Fibroblast of skin of left biceps (primary cell): ENCODE results near the gene LPCAT2.

ENCODE experiments used
- DNase-seq, 2 experiments: peaks; one replicate each; pipeline ENCODE4 v3.0.0-alpha.2; 2013; ENCODE audit warnings: low read depth in 2 of 2

The LPCAT2 gene

DNA sequence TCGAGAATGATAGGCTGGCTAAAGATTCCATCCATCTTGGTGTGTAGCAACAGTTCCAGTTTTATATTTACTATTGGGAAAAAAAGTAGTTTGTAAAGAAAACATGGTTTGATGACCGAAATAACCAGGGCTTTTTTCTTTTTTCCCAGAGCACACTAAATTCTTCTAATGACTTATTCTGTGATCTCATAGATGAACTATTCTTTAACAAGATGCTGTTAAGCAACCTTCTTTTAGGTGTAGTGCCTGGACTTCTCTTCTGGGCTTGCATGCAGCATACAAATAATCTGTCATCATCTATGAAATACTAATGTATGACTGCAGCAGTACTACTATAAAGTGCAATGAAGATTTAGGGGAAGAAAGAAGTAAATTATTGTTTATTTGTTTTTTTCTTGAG, 46.6 kb downstream of the LPCAT2 start:
- no peak for DNase-seq

DNA sequence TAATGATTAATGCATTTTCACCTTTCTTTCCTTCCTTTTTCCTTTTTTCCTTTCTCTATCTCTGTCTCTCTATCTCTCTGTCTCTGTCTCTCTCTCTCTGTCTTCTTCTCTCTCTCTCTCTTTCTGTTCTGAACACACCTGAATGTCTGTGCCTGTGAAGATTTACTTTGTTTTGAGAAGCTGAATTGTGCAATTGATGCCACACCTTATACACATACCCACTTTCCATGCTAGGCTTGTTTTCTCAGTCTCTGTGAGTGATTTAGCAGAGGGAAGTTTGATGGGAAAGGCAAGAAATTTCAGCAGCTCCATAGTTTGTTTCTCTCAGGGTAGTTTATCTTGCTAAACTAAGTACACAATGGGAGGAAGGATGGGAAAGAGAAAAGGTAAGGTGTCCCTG, 48.3 kb downstream of the LPCAT2 start:
- no peak for DNase-seq

DNA sequence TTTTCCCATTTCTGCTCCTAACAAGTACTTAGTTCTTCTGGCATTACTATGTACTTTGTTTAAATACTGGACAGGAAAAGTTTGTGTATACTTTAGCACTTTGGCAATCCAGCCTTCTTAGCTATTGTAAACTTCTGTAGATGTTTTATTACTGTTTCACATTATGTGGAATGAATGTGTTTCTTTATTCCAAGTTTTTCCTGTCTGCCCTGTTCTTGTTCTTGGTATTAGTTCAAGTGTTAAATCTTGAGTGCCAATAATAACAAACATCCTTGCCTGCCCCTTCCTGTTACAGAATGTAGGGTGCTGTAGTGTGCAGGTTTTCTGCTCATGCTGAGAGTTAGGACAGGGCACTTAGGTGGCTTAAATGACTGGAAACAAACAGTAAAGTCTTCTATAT, 50.4 kb downstream of the LPCAT2 start:
- DNase-seq: no peak

DNA sequence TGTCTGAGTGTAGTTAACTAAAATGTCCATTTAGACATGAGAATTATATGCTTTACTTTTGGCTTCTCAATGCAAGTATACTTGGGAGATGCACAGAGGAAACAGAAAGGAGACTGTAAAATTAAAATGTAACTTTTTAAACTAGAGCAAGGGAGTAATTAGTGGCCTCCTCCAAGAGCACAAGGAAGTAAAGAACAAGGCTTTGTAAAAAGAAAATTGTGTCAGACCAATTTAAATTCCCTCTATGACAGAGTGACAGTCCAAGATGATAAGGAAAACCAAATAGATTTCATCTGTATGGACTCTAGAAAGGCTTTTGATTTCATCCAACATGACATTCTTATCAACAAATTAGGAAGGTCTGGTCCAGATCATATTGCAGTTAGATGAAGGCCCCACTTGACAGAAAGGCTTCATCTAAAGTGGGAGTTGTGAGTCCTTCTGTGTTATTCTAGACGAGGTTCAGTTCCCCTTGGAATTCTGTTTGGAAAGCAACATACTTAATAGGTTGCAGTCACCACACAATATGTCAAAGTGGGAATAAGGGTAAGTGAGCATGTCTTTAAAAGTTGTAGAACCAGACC, 51.2 kb downstream of the LPCAT2 start:
- DNase-seq: no peak

DNA sequence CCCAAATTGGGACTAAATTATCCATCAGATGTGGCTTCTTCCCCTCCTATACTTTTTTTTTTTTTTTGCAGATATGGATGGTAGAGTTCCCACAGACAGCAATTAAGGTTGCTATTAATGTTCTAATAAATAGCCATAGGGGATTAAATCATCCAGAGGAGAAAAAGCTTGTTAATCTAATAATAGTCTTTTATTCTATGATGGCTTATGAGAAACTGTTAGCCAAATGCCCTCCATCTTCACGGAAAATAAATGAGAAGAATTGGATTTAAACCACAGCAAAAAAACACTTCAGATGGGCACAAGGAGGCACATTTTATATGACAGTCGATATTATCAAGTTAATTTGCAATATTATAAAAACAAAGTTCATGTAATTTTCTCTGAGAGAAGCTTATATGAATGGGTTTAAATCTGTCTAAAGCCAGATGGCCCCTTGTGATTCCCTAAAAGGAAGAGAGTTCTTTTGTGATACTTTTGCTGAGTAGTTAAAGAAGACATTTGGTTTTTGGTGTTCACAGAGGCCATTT, 52.5 kb downstream of the LPCAT2 start:
- no peak for DNase-seq

DNA sequence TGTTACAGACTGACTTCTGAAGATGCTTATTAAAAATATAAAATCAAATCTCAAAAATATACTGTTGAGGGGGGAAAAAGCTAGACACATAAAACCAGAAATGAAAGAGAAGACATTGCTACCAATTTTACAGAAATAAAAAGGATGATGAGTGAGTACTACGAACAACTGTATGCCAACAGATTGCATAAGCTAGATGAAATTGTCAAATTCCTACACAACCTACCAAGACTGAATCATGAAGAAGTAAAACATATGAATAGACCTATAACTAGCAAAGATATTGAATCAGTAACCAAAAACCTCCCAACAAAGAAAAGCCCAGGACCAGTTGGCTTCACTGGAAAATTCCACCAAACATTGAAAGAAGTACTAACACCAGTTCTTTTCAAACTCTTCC, 54.1 kb downstream of the LPCAT2 start:
- no peak for DNase-seq

DNA sequence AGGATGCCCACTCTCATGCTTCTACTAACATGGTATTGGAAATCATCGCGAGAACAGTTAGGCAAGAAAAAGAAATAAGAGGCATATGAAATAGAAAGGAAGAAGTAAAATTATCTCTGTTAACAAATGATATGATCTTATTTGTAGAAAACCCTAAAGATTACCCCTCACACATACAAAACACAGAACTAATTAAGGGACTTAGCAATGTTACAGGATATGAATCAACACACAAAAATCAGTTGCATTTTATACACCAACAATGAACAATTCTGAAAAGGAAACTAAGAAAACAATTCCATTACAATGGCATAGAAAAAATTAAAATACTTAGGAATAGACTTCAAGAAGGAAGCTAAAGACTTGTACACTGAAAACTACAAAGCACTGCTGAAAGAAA, 54.9 kb downstream of the LPCAT2 start:
- no peak for DNase-seq

DNA sequence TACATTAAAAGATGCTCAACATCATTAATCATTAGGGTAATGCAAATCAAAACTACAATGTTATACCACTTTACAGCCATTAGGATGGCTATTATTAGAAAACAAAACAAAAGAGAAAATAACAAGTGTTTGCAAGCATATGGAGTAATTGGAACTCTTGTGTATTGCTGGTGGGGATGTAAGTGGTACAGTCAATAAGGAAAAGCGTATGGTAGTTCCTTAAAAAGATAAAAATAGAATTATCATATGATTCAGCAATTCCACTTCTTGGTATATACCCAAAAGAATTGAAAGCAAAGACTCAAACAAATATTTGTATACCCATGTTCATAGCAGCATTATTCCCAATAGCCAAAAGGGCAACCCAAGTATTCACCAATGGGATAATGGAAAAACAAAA, 56.2 kb downstream of the LPCAT2 start:
- no peak for DNase-seq

DNA sequence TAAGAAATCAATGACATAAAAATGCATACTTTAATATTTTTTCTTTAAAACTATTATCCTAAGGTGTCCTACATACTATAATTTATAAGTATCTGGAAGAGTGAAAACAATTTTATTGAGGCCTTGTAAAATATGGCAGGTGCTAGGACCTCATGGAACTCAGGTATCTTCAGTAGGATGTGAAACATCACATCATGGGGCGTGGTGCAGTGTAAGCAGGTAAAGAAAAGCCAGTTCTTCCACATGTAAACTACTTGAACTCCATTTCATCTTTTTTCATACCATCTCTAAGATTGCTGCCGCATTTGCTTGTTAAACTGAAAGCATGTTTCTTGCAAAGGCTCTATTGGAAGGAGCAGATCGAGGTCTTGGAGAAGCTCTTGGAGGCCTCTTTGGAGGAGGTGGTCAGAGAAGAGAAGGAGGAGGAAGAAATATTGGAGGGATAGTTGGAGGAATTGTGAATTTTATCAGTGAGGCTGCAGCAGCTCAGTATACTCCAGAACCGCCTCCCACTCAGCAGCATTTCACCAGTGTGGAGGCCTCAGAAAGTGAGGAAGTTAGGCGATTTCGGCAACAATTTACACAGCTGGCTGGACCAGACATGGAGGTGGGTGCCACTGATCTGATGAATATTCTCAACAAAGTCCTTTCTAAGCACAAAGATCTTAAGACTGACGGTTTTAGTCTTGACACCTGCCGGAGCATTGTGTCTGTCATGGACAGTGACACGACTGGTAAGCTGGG, 57.7 kb downstream of the LPCAT2 start, which contains the start of gene CAPNS2:
Gene CAPNS2, plus strand, starts transcription at position 253 of the 744 bp plus-strand sequence. Its CDS starts 73 bp downstream, at position 326.
- no peak for DNase-seq

DNA sequence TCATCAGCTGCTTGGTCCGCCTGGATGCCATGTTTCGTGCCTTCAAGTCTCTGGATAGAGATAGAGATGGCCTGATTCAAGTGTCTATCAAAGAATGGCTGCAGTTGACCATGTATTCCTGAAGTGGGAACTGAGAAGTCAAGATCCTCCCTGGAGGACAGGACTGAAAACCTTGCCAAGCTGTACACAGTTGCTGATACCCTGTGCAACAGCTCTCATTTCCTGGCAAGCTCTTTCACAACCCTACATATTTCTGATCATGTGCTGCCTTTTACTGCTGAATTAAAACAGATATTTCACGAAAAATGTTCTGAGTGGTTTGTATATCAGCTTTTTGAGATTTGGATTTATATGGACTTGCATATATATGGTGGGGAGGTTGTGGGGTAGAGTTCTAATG, 58.5 kb downstream of the LPCAT2 start:
- DNase-seq: no peak

DNA sequence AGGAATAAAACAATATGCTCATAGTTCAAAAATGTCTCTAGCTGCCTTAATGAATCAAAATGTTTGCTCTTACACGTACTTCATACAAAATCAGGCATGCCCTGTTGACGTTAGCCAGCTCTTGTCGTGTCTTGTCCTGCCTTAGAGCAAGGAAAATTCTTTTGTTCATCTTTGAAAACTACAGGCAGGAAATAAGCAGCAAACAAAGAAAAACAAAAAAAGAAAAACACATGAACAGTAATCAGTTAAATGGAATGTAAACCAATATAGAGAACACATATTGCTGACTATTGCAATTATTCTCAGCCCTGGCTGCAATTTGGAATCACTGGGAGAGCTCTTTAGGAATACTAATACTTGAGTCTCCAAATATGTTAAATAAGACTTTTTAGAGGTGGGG, 59.3 kb downstream of the LPCAT2 start:
- no peak for DNase-seq

DNA sequence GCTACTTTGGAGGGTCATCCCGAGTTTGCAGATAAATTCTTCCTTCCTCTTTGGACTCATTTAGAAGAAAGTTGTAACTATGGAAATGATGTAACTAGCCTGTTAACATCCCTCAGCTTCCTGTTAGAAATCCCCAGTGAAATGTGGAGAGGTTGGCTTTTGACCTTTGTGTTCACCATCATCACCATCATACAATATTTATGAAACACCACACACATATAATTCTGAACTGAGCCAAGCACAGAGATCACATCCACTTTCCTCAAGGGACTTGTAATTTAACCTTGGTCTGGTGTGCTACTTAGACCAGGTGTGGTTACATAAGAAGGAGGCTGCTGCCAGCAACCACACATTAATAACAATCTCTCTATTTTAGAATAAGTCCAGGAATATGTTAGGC, 60.2 kb downstream of the LPCAT2 start:
- peak; percentile 85 to 90 for DNase-seq

DNA sequence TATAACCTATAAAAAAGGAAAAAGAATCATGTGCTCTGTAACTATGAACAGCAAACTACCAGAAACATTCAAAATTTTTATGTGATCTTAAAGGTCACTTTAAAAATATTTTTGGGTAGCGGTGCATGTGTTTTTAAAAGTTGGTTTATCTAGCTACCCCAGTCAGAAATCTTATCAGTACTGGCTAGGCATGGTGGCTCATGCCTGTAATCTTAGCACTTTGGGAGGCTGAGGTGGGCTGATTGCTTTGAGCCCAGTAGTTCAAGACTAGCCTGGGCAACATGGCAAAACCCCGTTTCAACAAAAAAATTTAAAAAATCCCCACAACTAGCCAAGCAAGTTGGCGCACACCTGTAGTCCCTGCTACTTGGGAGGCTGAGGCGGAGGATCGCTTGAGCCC, 61.3 kb downstream of the LPCAT2 start:
- no peak for DNase-seq

DNA sequence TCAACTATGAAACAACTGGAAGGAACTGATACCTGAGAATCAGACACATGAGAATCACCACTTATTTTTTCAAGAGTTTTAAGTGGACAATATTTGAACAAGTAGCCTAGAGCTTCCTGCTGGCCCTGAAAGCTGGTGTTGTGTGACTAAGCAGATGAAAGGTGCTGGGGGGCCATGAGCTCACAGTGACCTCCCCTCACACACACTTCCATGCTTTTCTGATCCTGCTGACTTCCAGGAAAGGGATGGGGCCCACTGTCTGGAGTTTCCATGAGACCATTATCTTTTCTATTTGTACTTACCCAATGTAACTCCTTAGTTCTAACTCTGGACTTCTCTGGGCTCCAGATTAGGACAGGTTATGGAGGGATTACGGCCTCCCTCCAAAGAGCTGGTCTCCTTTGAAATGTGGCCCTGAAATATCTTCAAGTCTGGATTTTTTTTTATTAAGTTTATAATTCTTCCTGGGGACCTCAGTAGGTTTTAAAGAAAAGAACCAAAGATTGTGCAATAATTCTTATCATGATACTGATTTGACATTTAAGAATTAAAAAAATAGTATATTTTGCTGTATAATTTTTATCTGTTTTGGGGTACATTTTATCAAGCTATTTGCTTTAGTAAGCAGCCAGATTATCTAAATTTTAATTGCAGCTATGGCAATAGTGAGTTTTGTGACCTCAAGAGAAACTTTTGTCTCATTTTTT, 62.5 kb downstream of the LPCAT2 start:
- no peak for DNase-seq

DNA sequence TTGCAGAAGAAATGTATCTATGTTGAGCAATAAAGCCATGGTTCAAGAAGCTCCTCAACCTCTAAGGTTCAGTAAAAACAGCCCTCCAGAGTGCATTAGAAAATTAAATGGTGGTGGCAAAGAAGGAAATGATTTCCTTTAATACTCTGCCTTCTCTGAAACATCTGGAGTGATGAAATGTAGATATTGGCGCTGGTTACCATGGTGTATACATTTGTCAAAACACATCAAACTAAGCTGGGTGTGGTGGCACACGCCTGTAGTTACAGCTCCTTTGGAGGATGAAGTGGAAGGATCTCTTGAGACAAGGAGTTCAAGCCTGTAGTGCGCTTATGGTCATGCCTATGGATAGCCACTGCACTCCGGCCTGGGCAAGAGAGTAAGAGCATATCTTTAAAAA, 63.6 kb downstream of the LPCAT2 start:
- no peak for DNase-seq

DNA sequence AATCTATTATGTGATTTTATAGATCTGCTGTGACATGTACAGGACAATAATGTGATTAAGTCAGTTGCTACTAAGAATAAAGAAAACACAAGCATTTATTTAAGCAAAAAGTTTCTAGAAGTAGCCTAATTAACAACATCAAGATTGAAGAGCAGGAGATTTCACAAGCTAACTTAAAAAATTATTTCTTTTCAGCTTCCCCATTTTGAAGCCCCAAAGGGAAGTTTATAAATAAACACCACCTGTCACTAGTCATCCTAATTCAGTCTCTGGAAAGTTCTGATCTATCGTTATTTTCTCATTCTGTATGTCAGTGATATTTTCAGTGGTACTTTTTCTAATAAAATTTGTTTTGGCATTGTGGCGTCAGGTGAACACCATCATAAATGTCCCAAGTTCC, 65.9 kb downstream of the LPCAT2 start:
- DNase-seq: no peak

DNA sequence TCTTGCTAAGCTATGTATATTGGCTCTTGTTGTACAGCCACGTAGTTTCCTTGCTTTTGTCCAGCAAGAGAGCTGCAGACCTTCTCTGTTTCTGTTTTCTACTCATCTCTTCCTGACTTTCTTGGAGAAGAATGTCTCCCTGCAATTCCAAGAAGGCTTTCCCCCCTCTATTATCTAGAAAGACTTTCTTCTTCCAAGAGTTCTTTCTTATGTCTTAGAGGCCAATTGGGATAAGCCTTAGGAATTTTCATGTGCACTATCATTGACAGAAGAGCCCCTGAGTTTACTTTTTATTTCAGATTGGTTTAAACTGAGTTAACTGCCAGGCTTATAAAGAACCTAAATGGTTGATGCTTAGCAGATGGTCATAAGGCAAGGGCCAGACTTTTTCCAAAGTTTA, 66.6 kb downstream of the LPCAT2 start:
- no peak for DNase-seq

DNA sequence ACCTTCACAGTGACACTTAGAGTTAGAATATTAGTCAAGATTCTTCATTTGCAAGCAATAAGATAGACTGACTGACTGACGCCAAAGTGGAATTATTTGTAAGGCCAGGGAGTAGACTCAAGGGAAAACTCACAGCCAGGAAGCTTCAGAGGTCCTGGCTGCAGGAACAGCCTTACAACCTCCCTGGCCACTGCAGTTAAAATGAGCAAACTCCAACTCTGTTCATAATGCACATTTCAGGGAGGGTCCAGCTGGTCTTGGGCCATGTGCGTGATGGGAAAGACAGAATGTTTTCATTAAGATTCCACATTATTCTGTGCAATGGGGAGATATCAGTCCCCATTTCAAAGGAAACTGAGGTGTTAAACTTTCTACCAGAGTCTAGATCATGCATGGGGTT, 67.5 kb downstream of the LPCAT2 start:
- no peak for DNase-seq

DNA sequence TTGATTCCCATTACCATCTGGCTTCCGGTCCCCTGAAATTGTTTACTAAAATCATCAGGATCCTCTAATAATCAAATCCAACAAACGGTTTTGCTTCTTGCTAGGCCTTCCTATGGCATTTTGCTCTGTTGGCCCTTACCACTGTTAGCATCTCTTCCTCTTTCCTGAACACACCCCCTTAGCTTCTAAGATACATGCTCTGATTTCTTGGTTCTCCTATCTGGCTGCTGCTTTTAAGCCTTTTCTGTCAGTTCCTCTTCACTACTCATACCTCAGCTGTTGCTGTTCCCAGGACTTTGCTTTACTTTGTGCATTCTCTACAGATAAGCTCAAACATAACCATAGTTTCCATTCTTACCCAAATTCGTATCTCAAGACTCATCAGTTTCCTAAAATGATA, 69.0 kb downstream of the LPCAT2 start:
- DNase-seq: no peak

DNA sequence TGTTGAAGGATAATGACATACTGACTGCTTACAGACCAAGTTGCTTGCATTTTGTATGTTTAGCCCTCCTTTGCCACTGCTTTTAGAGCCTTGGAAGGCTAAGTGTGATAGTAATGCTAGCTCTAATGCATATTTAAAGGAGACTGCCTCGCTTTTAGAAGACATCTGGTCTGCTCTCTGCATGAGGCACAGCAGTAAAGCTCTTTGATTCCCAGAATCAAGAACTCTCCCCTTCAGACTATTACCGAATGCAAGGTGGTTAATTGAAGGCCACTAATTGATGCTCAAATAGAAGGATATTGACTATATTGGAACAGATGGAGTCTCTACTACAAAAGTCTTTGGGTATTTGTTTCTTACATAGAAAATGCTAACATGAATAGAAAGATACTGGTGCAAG, 76.8 kb downstream of the LPCAT2 start:
- no peak for DNase-seq

DNA sequence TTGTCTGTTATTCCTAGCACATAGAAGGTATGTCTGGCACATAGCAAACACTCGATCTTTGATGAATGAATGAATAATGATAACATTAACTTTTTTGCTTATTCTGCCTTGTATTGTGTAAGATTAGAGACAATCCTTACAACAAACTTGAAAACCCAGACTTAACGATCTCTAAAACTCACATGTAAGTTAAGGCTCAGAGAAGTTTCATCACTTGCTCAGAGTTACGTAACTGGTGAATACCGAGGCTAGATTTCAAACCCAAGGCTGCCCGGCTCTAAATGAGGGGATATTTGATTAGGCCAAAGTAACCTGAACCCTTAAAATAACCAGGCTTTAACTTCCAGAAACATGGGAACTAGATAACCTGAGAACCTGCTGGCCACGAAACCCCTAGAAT, 79.9 kb downstream of the LPCAT2 start:
- no peak for DNase-seq

DNA sequence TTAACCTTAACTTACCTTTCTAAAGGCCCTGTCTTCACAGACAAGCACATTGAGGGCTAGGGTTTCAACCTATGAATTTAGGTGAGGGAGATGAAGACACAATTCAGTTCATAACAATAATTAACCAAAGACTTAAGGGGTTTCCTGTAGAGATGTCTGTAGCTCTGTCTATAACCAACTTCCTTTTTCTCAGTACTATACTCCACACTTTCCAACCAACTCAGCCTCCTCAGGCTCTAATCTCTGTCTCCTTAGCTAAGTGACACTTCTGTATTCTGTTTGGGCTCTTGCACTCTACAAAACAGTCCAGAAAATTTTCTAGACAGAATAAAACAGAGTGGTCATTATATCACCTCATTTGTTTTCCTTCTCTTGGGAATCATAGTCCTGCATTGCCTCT, 83.4 kb downstream of the LPCAT2 start:
- DNase-seq: no peak

DNA sequence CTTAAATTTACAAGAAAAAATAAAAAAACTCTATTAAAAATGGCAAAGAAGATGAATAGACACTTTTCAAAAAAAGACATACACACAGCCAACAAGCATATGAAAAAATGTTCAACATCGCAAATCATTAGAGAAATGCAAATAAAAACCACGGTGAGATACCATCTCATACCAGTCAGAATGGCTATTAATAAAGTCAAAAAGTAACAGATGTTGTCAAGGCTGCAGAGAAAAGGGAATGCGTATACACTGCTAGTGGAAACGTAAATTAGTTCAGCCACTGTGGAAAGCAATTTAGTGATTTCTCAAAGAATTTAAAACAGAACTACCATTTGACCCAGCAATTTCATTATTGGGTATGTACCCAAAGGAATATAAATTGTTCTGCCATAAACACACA, 89.1 kb downstream of the LPCAT2 start:
- no peak for DNase-seq
